Heart left ventricle (tissue), 16 donors: Measurements from ENCODE around the gene CRACDL. TPM values are rescaled to one million over a fixed set of nuclear protein-coding genes. Genes with fewer than 3 reads are reported as not detected.
"Not testable (repeated sequence)": the region's sequence is repeated elsewhere in the genome, so short reads cannot be mapped to it uniquely, and the experiment has no call there.

Source experiments
- ATAC-seq, 4 donors: fragments of 200-7000 bp; cut with Tn5 transposase; one replicate each; pipeline ENCODE4 v1.9.1; 2020 to 2022; ENCODE audit warnings: moderate library complexity in 4 of 4, mild to moderate bottlenecking in 3 of 4, moderate number of reproducible peaks in 1 of 4
- DNase-seq, 5 donors: peaks; one replicate each; pipeline ENCODE4 v3.0.0-alpha.2; 2020
- H3K27ac ChIP-seq, 12 donors: fragments of 200-600 bp; sonication (generic) in 4 of 12; one replicate each; pipeline versions ENCODE4 v1.5.0 to v1.8.0; 2016 to 2022; ENCODE audit warnings: mild to moderate bottlenecking in 2 of 12
- H3K27me3 ChIP-seq, 9 donors: fragments of 200-600 bp; sonication (generic) in 2 of 9; one replicate each; pipeline versions ENCODE4 v1.5.1 to v1.8.0; 2016 to 2022; ENCODE audit warnings: mild to moderate bottlenecking in 3 of 9
- H3K36me3 ChIP-seq, 9 donors: fragments of 200-600 bp; sonication (generic) in 2 of 9; one replicate each; pipeline versions ENCODE4 v1.5.0 to v1.8.0; 2018 to 2022; ENCODE audit warnings: mild to moderate bottlenecking in 2 of 9
- H3K4me1 ChIP-seq, 12 donors: fragments of 200-600 bp; sonication (generic) in 4 of 12; one replicate each; pipeline versions ENCODE4 v1.5.0 to v1.8.0; 2016 to 2022; ENCODE audit warnings: mild to moderate bottlenecking in 3 of 12
- H3K4me3 ChIP-seq, 12 donors: fragments of 200-600 bp; sonication (generic) in 4 of 12; one replicate each; pipeline versions ENCODE4 v1.5.0 to v1.8.0; 2017 to 2022; ENCODE audit warnings: mild to moderate bottlenecking in 9 of 12, moderate library complexity in 4 of 12
- H3K9me3 ChIP-seq, 12 donors: fragments of 200-600 bp; sonication (generic) in 4 of 12; one replicate each; pipeline versions ENCODE4 v1.5.0 to v1.8.0; 2016 to 2022; ENCODE audit warnings: mild to moderate bottlenecking in 1 of 12
- POLR2A ChIP-seq, 2 donors: fragments of 450-650 bp; IDR thresholded peaks; one replicate each; pipeline ENCODE4 v1.6.1; 2017; ENCODE audit warnings: antibody characterized with exemption in 2 of 2, mild to moderate bottlenecking in 2 of 2, moderate library complexity in 2 of 2
- WGBS, 4 donors: extraction: QIAGEN DNeasy Blood & Tissue Kit in 2 of 4; methylation state at CpG; one replicate each; pipeline versions ENCODE4 v1.1.5 to v1.1.7; 2013 to 2018; 5-methylcytosine and 5-hydroxymethylcytosine counted together
- intact Hi-C, 10 donors: fragments of 100-400 bp; cut with DNase I; formaldehyde crosslinking; loops; one replicate each; pipeline versions ENCODE4 v1.11.1 to v1.14.2; 2022
- polyA plus RNA-seq, 2 donors: library from polyadenylated mRNA; stranded (reverse); fragments of 200-250 nt; gene quantifications; one replicate each; pipeline ENCODE4 v1.2.3, GENCODE V29; 2013
- total RNA-seq, 9 donors: library from RNA; depleted of rRNA in 2 of 9; stranded (reverse); fragments of >200 nt in 2 of 9; fragmentation: NEBNext Ultra II Directional in 3 of 9; extraction: Animal tissue kit (Norgen Biotek cat#: 25700) in 3 of 9; gene quantifications; one replicate each; pipeline versions ENCODE4 v1.1.0 to v1.2.4, GENCODE V29; 2016 to 2023
- TF ChIP-seq, protein P1 (sequence below), 12 donors: fragments of 200-600 bp; sonication (generic) in 4 of 12; IDR thresholded peaks; one replicate each; pipeline versions ENCODE4 v1.5.0 to v1.8.0; 2018 to 2022; ENCODE audit warnings: antibody characterized with exemption in 12 of 12, mild to moderate bottlenecking in 5 of 12
- donor health status: ischemic (EF 13 %, LVEDD 7.1; RV severe dilation, severe dysfunction).
- donor health status: healthy with polysubstance abuse.
- donor health status: DM: no; HTN: yes; CAD: no.
- donor health status: DM: no; HTN: no; CAD: no.
- donor health status: ischemic (EF 25% LVEDD 6.9; RV normal size, moderate dysfunction).
- donor health status: ischemic (EF 25% LVEDD 5.7; RV mildly dilated, moderate dysfunction).
- donor health status: healthy.
- donor health status: DM: yes; HTN: yes; CAD: no.
- donor health status: ischemic (EF 35%, LVEDD 5.7; RV mildly dilated, moderate dysfunction).
- donor health status: nonischemic (EF 11% LVEDD 7.7; RV severe dilation, severe dysfunction).
- donor health status: DM: yes; HTN: yes; CAD: no.
- donor health status: PGD.
- donor health status: ischemic (EF 29% LVEDD 5.4; RV normal size, mild dysfunction).
- donor health status: nonischemic (EF 23%, LVEDD 6.1; RV moderate dilation, normal function).

Gene CRACDL
- total and polyA plus RNA-seq, 11 donors: 1.1 to 7.4 (median 2.9) TPM

DNA sequence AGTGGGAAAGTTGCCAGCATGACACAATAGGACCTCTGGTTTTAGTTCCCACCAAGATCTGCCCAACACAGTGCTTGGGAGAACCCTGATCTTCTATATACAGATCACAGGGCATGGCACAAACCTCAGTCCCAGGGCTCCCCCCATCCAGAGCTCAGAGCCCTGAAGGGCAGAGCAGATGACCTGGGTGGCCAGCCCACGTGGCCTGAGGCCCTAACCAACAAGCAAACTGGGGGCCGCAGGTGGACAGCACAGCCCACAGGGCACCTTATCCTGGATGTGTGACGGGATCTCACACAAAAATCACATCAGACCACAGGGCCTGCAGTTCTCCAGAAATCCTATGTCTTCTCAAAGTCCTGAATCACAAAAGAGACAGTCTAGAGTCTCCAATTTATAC, 34.7 kb downstream of the CRACDL start:
- DNase-seq: no peak
- H3K4me1 ChIP-seq: no peaks in the 10 kb centered on the region
- no peaks in the 10 kb centered on the region for H3K9me3 ChIP-seq
- TF ChIP-seq, protein P1, sequence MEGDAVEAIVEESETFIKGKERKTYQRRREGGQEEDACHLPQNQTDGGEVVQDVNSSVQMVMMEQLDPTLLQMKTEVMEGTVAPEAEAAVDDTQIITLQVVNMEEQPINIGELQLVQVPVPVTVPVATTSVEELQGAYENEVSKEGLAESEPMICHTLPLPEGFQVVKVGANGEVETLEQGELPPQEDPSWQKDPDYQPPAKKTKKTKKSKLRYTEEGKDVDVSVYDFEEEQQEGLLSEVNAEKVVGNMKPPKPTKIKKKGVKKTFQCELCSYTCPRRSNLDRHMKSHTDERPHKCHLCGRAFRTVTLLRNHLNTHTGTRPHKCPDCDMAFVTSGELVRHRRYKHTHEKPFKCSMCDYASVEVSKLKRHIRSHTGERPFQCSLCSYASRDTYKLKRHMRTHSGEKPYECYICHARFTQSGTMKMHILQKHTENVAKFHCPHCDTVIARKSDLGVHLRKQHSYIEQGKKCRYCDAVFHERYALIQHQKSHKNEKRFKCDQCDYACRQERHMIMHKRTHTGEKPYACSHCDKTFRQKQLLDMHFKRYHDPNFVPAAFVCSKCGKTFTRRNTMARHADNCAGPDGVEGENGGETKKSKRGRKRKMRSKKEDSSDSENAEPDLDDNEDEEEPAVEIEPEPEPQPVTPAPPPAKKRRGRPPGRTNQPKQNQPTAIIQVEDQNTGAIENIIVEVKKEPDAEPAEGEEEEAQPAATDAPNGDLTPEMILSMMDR (IDR thresholded peaks at IDR 0.05): no peak
- no peak for TF ChIP-seq POLR2A (IDR thresholded peaks at IDR 0.05)
- ATAC-seq: no peak
- H3K27me3 ChIP-seq: no peaks in the 10 kb centered on the region
- intact Hi-C loops: no loop called here
- no peak overlapping the region for H3K4me3 ChIP-seq
- no peaks in the 10 kb centered on the region for H3K36me3 ChIP-seq
- WGBS, 4 donors: 92 to 95% (median 93%) methylated on average over 3 of the region's 3 CpGs
- no peak overlapping the region for H3K27ac ChIP-seq

DNA sequence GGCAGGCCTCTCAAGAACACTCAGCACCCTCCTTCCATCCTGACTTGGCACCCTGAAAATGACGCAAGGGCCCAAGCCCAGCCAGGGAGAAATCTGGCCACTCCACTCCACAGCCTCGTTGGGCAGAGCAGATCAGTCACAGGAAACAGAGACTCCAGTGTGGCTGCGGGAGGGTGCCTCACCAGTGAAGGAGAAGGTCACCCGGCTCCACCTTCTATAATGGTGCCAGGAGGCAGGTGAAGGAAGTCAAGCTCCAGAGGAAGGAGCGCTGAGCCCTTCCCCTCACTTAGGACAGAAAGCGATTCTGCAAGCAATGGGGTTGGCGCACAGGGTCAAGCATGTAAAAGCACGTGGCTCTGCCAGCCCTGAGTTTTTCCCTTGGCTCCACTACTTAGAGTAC, 35.3 kb downstream of the CRACDL start:
- intact Hi-C loops: no loop called here
- ATAC-seq (no peak), DNase-seq (no peak)
- Histone ChIP-seq H3K36me3 (no peaks in the 10 kb centered on the region), H3K4me1 (no peaks in the 10 kb centered on the region), H3K4me3 (no peak overlapping the region), H3K27me3 (no peaks in the 10 kb centered on the region), H3K27ac (no peak overlapping the region), H3K9me3 (no peaks in the 10 kb centered on the region)
- TF ChIP-seq POLR2A (IDR thresholded peaks at IDR 0.05): no peak
- TF ChIP-seq, protein P1 (IDR thresholded peaks at IDR 0.05): no peak
- WGBS, 4 donors: 78 to 88% (median 83%) methylated on average over 7 to 8 of the region's 8 CpGs

DNA sequence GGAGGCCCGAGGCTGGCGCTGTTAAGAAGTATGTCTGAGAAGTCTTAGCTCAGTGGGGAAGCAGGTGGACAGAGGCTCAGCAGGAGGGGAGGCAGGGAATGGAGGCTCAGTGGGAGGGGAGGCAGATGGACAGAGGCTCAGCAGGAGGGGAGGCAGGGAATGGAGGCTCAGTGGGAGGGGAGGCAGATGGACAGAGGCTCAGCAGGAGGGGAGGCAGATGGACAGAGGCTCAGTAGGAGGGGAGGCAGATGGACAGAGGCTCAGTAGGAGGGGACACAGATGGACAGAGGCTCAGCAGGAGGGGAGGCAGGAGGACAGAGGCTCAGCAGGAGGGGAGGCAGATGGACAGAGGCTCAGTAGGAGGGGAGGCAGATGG, 36.3 kb downstream of the CRACDL start:
- WGBS, 4 donors: 77 to 86% (median 83%) methylated on average over 2 of the region's 2 CpGs
- H3K9me3 ChIP-seq, H3K27ac ChIP-seq, ATAC-seq, H3K36me3 ChIP-seq, DNase-seq, intact Hi-C loops, H3K4me3 ChIP-seq, H3K27me3 ChIP-seq, H3K4me1 ChIP-seq: not testable (repeated sequence)

DNA sequence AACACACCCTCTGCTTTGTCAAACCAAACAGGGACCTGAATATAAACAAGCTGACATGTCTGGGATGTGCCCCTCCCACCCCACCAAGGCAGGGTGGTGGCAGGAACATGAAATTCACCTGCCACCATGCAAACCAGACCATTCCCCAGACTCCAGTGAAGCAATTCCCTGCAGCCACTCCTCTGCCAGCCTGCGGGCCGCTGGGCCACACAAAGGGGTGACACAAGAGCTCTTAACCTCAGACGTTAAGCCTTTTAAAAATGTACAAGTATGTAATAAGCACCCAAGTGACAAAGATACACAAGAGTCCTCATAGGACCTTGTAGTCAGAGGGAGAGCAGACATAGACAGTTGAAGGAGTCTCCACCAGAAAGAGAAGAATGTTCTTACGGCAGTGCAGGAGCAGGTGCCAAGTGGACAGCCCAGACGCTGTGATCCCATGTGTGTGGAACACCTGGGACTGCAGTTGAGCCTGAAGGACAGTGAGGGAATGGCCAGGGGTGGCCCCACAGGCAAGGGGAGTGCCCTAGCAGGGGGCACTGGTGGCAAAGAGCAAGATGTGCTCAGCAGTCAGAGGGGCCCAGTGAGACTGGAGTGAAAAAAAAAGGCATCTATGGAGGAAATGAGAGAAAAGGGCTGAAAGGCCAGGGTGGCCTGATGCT, 36.9 kb downstream of the CRACDL start:
- Histone ChIP-seq H3K27me3 (no peaks in the 10 kb centered on the region), H3K4me3 (no peak overlapping the region), H3K27ac (no peak overlapping the region), H3K9me3 (no peaks in the 10 kb centered on the region), H3K4me1 (no peaks in the 10 kb centered on the region), H3K36me3 (no peaks in the 10 kb centered on the region)
- no peak for ATAC-seq
- TF ChIP-seq, protein P1 (IDR thresholded peaks at IDR 0.05): no peak
- TF ChIP-seq POLR2A (IDR thresholded peaks at IDR 0.05): no peak
- no peak for DNase-seq
- intact Hi-C loops: no loop called here
- WGBS, 4 donors: 73 to 84% (median 81%) methylated on average over 4 to 5 of the region's 5 CpGs

DNA sequence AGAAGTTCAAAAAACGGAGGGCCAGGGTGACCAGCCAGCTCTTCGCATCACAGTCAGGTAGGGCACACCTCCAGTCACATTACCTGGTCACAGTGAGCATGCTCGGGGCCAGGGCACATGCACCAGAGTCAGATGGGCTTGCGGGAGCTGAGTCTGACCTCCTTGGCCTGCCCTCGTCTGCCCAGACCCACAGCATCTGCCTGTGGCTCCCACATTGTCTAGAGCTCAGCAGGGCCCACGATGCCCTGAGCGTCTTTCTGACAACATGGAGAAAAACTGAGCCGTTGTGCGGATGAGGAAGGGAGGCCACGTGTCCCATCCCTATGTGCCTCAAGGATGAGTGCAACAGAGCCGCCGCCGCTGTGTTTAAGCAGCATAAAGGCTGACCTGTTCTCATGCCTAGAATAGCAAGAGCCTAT, 37.6 kb downstream of the CRACDL start:
- intact Hi-C loops: no loop called here
- Histone ChIP-seq H3K27ac (no peak overlapping the region), H3K4me3 (no peak overlapping the region), H3K27me3 (no peaks in the 10 kb centered on the region), H3K4me1 (no peaks in the 10 kb centered on the region), H3K9me3 (no peaks in the 10 kb centered on the region), H3K36me3 (no peaks in the 10 kb centered on the region)
- DNase-seq (no peak), ATAC-seq (no peak)
- TF ChIP-seq POLR2A (IDR thresholded peaks at IDR 0.05): no peak
- TF ChIP-seq, protein P1 (IDR thresholded peaks at IDR 0.05): no peak
- WGBS, 4 donors: 81 to 90% (median 87%) methylated on average over 12 to 13 of the region's 13 CpGs
